HG02610 (cell line): ENCODE measurements around the gene NPSR1.
"Not testable (repeated sequence)": the region's sequence is repeated elsewhere in the genome, so short reads cannot be mapped to it uniquely, and the experiment has no call there.

Experiments
- ATAC-seq: cut with Tn5 transposase; IDR thresholded peaks from one replicate; pipeline ENCODE4 v1.9.1; 2021; ENCODE audit warnings: mild to moderate bottlenecking, moderate library complexity; ENCODE audit not compliant: unreplicated experiment

Gene NPSR1

DNA sequence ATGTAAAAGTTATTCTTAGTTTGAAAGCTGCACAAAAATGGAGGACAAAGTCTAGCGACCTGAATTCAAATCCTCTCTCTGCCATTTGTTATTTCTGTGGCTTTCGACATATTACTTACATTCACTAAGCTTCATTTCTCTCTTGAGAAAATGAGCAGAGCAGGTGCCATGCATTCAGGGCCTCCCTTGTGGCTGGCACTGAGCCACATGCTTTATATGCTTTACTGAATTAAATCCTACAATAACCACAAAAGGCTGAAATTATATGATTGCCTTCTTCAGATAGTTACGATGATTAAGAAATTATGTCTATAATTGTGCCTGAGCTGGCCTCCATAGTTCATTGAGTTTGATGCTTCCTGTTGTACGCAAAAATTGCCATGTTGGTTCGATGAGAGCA is 98.7 kb downstream of the NPSR1 start:
- ATAC-seq: no peak

DNA sequence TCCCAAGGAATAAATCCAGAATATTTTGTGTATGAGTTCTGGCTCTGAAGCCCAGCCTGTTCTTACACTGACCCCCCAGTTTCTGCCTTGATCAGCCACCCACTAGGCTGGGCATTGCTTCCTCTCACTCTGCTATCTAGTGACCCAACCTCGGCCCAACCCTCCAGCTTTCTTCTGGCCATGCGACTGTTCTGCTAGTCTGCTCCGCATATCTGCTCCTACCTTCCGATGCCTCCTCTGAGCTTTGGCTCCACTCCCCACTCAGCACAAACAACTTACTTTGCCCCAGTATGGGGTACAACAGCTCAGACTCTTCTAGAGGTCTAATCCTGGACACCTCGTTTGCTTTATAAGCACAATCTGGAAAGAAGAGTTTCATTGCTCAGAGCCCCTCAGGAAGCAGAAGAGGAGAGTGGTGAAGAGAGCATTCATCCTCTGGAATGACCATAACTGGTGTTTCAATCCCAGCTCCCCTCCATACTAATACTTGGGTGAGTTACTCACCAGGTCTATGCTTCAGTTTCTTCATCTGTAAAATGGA is 99.6 kb downstream of the NPSR1 start:
- ATAC-seq: no peak

DNA sequence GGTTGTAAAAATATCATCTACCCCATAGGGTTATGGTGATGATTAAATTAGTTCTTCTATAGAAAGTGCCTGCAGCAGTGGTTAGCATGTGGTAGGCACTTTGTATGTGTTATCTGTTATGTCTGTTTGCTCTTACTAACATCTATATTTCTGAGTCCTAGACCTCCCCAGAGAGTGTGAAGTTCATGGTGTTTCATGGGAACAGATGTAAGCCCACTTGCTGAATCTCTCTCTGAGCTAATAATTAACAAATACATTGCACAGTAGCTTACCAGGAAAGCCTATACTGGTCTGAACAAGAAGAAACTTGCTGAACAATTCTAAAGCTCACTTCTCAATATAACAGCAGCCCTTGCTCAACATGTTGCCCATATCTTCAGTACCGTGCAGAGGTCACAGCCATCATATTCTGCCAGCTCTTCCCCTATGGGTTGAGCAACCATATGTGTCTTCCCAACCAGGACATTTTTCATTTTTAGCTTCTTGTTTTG is 100.1 kb downstream of the NPSR1 start:
- no peak for ATAC-seq

DNA sequence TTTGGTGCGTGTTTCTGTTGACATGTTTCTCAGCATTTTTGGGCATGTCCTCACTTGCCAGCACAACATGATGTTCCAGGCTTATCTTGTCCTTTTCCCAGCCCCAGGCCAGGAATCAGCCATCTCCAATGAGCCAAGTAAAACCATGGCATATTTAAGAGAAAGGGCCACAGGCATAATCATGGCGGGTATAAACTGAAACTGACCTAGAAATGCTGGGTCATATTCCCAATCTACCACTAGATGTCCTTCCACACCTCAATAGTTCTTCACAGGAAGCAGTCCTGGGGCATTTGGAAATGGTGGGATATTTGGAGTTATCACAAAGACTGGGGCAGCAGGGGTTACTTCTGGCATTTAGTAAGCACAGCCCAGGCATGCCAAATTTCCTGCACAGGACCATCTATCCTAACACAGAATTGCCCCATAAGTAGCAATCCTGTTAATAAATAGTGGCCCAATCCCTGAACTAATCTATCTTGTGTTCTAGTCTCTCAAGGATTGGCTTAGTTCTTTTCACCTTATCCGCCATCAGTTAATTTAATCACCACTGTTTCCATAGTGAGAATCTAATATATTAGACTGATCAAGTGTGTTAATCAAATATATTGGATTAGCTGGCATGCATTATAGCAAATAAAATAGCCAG is 101.6 kb downstream of the NPSR1 start:
- no peak for ATAC-seq

DNA sequence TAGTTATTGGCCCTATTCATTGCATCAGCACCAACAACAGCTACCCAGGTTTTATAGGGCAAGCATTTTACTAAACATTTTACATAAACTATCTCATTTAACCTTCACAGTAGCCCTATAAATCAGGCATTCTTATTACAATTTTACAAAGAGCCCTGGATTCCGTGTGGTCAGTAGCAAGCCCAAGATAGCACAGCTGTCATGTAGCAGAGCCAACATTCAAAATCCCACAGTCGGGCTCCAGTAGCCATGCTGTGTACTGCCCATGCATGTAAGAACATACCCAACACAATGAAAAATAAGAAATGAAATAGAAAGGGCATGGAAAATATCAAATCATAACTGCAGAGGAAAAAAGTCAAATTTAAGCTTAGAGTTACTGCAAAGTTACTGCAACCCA is 102.3 kb downstream of the NPSR1 start:
- ATAC-seq: no peak

DNA sequence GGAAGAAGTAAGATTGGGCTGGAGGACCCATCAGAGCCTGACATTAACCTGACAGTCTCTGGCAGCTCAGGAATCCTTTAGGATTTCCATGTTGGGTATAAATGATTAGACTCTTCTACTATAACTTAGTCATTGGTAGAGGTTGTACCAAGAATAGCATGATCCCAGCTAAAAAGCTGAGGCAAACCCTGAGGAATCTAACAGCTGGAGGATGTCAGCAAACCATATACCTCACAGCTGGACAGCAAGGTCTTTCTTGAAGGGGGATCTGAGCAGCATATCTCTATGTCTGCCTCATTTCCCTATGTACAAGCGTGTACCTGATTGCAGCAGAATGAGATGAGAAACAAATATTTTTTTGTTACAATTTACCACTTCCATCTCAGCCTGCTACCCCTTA is 103.2 kb downstream of the NPSR1 start:
- ATAC-seq: no peak

DNA sequence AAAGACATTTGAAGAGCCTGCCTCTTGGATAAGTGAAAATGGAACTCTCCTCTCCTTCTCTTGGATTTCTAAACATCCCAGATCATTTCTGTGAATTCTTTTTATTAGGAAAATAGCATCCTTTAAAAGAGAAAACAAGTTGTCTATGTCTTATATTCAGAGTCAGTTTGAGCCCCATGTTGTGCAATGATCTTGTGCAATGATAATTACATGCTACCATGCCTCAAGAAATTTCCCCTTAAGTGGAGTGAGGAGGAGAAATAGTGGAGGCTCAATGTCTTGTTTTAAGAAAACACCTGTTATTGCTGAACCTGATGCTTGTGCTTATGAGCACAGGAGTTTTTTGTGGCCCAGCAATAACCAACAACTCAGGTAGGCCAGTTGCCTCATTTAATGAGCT is 103.6 kb downstream of the NPSR1 start:
- ATAC-seq: no peak

DNA sequence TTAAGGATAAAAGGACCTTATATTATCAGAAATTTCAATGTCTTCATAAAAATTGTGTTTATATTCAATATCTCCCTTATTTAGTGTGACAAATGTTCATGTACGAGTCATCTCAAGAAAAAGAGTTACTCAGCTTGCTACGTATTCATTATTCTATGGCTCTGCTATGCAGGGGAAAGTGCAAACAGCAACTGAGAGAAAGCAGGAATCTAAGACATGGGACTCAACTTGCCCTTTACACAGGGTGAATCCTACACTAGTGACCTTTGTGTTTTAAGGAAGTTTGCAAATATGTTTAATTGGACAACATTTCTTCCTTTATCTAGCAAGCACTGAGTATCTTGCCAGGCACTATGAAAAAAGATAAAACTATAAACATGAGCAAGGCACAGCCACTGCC is 104.7 kb downstream of the NPSR1 start:
- no peak for ATAC-seq

DNA sequence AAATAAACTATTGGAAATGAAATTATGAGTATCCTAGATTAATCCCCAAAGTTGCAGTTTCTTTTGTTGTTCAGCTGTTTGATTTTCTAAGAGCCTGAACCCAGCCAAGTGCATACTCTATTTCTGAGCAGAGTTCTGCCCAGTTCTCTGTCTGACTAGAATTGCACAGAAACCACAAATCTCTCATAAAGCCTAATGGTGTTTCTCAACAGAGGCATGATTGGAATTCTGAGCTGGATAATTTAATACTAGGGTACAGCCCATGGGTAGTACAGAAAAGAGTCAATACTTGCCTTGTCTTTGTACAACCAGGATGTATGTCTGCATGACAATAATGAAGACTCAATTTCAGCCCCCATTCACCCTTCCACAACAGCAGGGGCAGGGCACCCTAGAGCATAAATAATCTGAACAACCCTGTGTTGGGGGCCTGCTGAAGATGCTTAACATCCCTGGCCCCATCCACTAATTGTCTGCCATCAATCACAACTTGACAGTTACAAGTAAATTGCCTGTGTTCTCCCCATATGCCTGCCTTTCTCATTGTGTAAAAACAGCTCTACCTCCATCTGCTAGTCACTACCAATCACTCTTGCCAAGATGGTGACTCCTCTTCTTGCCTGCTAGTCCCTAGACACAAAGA is 114.4 kb downstream of the NPSR1 start:
- ATAC-seq: no peak

DNA sequence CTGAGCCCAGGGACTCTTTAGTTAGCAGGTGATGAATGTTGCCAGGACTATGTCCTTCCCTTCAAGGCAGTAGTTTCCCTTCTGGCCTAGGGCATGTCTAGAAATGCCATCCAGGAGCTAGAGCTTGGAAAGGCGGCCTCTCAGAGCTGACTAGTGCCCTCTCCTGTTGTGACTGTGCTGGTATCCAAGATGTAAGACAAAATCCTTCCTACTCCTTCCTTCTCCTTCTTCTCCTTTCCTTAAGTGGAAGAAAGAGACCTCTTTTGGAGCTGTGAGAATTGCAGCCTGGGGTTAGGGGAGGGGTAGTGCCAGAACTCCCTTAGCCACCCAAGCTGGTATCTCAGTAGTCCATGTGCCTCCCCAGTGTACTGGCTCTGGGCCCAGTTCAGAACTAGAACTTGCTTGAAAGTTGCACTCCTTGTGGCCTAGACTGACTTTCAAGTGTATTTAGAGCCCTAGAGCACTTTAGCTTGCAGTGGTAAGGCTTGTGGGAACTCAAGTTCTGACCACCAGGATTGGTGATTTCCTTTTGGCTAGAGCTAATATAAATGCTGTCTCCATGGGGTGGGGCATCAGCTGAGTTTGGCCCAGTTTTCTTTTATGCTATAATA is 118.8 kb downstream of the NPSR1 start:
- ATAC-seq: no peak

DNA sequence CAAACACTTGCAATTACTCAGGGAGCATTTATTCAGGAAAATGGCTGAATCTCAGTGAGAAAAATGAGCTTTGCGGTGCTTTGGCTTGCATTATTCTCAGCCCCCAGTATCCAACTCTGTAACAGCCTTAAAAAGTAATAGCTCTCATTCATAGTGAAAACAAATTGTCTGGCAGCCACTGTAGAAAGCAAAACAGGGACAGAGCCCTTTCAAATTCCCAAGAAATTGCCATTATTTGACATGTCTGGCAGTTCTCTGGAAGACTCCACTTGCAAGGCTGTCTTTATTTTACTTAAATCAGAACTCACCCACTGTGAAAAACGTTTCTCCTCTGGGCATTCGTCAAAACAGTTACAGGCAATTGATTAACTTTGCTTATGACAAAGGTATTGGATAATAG is 122.5 kb downstream of the NPSR1 start:
- ATAC-seq: no peak

DNA sequence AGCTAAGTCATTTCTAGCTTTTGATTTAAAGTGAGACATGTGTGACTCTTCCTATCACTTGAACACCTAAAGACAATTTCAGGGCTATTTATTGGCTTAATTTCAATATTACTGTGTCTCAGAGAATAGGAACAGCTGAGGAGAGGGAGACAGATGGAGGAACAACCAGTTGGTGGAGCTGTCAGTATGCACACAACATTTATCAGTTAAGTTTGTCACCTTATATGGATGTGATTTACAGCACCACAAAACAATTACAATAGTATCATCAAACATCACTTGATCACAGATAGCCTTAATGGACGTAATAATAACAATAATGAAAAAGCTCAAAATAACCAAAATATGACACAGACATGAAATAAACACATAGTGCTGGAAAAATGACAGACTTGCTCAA is 129.6 kb downstream of the NPSR1 start:
- no peak for ATAC-seq

DNA sequence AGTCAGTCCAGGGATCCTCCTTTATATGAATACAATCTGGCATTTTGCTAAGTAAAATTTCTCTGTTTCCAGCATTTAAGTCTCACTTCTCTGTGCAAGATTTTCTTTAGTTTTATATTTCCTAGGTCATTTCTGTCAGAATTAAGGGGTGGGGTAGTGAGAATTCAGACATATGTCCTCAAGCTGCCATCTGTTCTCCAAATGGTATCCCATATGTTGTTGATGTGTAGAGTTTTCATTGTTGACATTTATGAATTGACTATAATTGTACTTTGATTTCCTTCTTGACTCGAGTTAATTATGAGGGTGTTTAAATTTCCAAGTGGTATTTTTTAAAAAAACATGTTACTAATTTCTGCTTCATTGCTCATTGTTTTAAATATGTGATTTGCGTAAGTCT is 148.8 kb downstream of the NPSR1 start:
- no peak for ATAC-seq

DNA sequence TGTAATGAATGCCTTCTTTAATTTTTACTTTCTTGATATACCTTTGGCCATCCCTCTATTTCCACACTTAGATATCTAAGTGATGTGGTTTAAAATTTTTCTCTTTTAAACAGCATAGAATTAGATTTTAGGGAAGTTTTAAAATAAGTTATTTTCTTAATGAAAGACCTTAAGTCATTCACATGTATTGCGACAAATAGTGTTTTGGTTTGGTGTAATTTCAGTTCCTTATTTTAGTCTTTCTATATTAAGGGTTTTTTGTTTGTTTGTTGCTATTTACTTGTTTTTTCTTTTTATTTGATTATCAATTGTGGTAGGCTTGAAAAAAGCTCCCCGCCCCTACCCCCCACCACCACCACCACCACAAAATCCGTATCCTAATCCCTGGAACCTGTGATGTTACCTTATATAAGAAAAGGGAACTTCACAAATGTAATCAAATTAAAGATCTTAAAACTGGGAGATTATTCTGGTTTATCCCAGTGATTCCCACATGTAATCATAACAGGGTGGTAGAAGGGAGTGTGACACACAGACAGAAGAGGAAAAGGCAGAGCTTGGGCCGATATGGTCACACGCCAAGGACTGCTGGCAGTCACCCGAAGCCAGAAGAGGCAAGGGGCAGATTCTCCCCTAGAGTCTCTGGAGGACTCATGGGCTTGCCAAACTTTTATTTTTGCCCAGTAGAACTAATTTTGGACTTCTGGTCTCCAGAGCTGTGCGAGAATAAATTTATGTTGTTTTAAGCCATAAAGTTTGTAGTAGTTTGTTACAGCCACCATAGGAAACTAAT is 149.7 kb downstream of the NPSR1 start:
- ATAC-seq: no peak

DNA sequence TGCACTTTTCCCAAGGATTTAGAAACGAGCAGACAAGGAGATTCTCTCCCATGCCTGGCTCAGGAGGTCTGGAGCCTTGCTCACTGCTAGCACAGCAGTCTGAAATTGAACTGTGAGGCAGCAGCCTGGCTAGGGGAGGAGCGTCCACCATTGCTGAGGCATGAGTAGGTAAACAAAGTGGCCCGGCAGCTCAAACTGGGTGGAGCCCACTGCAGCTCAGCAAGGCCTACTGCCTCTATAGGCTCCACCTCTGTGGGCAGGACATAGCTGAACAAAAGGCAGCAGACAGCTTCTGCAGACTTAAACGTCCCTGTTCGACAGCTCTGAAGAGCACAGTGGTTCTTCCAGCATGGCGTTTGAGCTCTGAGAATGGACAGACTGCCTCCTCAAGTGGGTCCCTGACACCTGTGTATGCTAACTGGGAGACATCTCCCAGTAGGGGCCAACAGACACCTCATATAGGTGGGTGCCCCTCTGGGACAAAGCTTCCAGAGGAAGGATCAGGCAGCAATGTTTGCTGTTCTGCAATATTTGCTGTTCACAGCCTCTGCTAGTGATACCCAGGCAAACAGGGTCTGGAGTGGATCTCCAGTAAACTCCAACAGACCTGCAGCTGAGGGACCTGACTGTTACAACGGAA is 156.3 kb downstream of the NPSR1 start:
- not testable (repeated sequence) for ATAC-seq

DNA sequence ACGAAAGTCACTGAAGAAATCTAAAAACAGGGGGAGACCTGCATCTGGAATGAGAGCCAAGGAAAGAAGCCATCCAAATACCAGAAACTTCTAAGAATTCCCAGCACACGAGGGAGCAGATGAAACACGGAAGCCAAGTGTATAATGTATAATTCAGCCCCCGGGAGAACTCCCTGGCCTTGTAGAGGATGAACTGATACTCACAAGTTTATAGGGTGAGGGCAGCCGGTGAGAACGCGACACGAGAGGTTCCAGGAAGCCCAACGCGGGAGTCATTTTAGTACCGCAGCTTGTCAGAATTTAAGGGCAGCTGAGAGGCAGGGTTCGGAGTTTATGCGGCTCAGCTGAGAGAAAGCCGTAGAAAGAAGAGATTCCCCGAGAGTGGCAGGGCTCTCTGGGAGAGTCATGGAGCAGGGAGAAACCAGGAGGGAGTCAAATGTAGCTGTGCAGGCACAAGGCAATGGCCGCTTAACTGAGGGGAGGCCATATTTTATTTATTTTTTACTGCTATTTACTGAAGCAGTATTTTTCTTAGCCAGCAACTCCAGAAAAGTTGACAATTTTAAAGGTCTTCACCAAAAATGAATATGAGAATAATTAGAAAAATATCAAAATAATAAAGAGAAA is 164.0 kb downstream of the NPSR1 start:
- ATAC-seq: no peak

DNA sequence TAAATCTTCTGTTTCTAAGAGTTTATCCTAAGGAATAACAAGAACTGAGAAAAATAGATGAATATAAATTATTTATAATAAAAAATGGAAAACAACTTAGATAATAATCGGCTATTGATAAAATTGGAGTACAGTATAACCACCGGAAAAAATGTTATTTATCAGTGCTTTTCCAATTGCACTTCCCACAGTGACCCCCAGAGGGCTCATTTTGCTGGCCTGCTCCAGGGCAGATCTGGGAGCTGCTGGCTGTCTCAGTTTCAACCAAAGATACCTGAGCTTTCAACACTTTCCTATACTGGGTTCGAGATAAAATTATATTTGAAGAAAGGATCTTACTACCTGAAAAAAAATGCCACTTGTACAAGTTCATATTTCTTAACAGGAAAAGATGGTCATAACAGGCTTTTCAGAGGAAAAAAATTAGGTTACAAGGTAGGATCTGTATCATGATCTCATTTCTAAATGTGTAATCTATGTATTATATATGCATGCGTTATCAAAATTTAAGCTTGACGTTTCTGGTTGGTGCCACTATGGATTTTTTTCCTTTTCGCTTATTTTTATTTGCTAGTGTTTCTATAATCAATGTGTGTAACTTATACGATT is 165.7 kb downstream of the NPSR1 start:
- no peak for ATAC-seq

DNA sequence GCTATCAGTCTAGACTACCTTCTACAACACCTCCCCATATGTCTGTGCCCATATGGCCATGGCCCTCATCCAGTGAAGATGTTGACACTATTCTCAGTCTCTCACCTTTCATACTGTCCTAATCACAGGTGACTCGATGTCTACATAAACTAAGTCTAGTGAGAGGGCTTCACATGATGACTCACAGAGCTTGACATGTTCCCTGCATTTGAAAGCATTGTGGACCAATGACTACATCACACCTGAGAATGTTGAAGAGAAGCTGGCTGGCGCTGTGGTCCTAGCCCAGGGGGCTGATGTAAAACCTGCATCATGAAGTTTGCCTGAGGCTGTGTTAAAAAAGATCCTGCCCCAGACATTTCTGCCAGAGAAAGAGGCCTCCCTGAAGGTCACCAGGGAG is 167.2 kb downstream of the NPSR1 start:
- no peak for ATAC-seq

DNA sequence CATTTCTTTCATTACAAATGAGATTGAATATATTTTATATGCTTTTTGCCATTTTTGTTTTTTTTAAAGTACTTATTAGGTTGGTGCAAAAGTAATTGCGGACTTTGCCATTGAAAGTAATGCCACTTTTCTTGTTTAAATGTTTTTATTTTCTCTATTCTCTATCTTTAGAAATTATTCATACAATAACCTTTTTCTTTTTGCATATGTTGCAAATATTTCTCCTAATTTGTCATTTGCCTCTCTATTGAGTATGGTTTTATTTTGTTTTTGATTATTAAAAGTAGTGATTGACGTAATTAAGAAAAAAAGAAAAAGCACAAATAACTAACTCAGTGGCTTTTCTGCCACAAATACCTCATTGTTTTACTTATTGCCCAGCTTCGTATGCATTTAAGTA is 172.4 kb downstream of the NPSR1 start:
- ATAC-seq: no peak

DNA sequence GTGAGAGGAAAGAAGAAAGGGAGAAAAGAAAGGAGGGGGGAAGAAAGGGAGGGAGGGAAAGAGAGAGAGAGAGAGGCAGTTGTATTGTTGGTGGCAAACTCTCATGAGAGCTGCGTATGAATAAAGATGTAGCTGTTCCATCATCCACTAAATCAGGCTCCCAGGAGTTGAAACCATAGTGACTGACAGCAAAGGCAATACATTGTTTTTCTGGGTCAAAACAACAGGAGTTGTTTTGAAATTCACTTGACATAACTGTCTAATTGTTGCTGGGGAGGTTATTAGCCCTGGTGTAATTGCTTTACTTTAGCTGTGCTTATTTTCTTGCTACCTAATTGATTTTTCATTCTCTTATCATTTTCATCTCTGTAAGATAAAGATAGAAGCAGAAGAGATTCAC is 173.4 kb downstream of the NPSR1 start:
- no peak for ATAC-seq
